ENCODE data around the gene KATNB1. TPM values are rescaled to one million over a fixed set of nuclear protein-coding genes. Genes with fewer than 3 reads are reported as not detected.

Gene KATNB1
- total and polyA plus RNA-seq, 2 of the 8 experiments (the other 6 are each of a cell fraction or from before 2014, with no cell fraction given): 50.2 to 60.4 TPM

DNA sequence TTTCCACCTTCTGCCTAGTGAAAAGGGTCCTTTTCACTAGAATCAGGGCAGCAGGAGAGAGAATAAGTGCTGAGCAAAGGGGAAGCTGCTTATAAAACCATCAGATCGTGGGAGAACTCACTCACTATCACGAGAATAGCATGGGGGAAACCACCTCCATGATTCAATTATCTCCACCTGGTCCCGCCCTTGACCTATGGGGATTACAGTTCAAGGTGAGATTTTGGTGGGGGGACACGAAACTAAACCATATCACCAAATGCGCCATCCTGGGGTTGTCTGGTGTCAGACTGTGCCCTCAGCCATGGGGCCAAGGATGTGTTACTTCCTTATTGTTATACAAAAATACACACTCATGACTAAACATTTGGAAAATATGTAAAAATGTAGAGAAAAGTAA lies 10.4 kb upstream of the KATNB1 start:
- no peak overlapping the region for H3K18ac ChIP-seq (ENCODE audit: extremely low read depth, low read length)
- POLR2A ChIA-PET (ENCODE audit: partially characterized antibody): interaction anchor here (1.7 to 3.2 kb wide), 2 partner anchors 10 to 17 kb away, joined by 3 to 22 read pairs; partner anchors contain the start of gene KATNB1
- CTCF ChIA-PET (ENCODE audit: partially characterized antibody): interaction anchor here (0.6 to 6.6 kb wide), 9 partner anchors 13 to 383 kb away, joined by 3 to 48 read pairs (median 3); no protein-coding TSS in a partner anchor
- TF ChIP-seq EGR1 (IDR thresholded peaks at IDR 0.05; ENCODE audit: borderline replicate concordance, low read depth, low read length) (no peak), FOSL1 (IDR thresholded peaks at IDR 0.05; ENCODE audit: insufficient read depth, low read depth, low read length) (no peak), GABPA (IDR thresholded peaks at IDR 0.05; ENCODE audit: borderline replicate concordance, insufficient read depth, low read length) (no peak), POU5F1 (IDR thresholded peaks at IDR 0.05; ENCODE audit: low read depth, low read length) (no peak), CBX5 (IDR thresholded peaks at IDR 0.05; ENCODE audit: low read depth, low read length) (no peak), POLR2AphosphoS5 (IDR thresholded peaks at IDR 0.05; ENCODE audit: low read depth, low read length) (no peak), MAFK (IDR thresholded peaks at IDR 0.05; ENCODE audit: low read depth, low read length) (no peak), ASH2L (IDR thresholded peaks at IDR 0.05; ENCODE audit: low read length) (no peak), SRF (IDR thresholded peaks at IDR 0.05; ENCODE audit: low read depth, low read length) (no peak), KDM5A (IDR thresholded peaks at IDR 0.05; ENCODE audit: low read length) (no peak), SUZ12 (IDR thresholded peaks at IDR 0.05; ENCODE audit: low read length) (no peak), KDM4A (IDR thresholded peaks at IDR 0.05; ENCODE audit: low read depth, low read length, severe bottlenecking) (no peak), YY1 (IDR thresholded peaks at IDR 0.05; ENCODE audit: low read depth, low read length) (no peak), CEBPB (IDR thresholded peaks at IDR 0.05; ENCODE audit: low read depth, low read length) (no peak)

More for the DNA sequence above, 10.4 kb upstream of the KATNB1 start:
- no peak overlapping the region for H2AK5ac ChIP-seq (ENCODE audit: low read depth, low read length)
- no peaks in the 10 kb centered on the region for H3K9me3 ChIP-seq (ENCODE audit: insufficient read depth in 2 of 2, low read depth in 1 of 2, low read length in 1 of 2)
- H3K36me3 ChIP-seq (ENCODE audit: control insufficient read depth in 2 of 4, insufficient read depth in 4 of 4, low read length in 3 of 4): no peaks in the 10 kb centered on the region
- no peaks in the 10 kb centered on the region for H3K79me1 ChIP-seq (ENCODE audit: low read depth, low read length)
- H2AFZ ChIP-seq (ENCODE audit: low read length): no peak overlapping the region
- H3K56ac ChIP-seq (replicated peaks; ENCODE audit: insufficient read length, low read depth, low read length): no peak overlapping the region
- H2BK20ac ChIP-seq (ENCODE audit: low read length): no peak overlapping the region
- no peak overlapping the region for H3K4me3 ChIP-seq (ENCODE audit: extremely low read depth in 1 of 4, insufficient read depth in 2 of 4, low read depth in 3 of 4, low read length in 4 of 4)
- no peaks in the 10 kb centered on the region for H3K79me2 ChIP-seq (ENCODE audit: control insufficient read depth in 1 of 2, insufficient read depth in 2 of 2, low read length in 2 of 2)
- DNase-seq (ENCODE audit: low read depth in 1 of 2, low spot score in 2 of 2): no peak
- H3K23me2 ChIP-seq (ENCODE audit: low read depth, low read length): peaks cover 15% of the 10 kb centered on the region; the same call in 1 of the 2 replicates
- no peak overlapping the region for H3K4me2 ChIP-seq (ENCODE audit: insufficient read depth in 1 of 2, low read depth in 2 of 2, low read length in 2 of 2)
- 82% methylated on average over 5 of the region's 5 CpGs; no CpG with 5 or more reads in 1 of the 2 experiments for WGBS, 2 experiments (ENCODE audit: extremely low coverage in 1 of 2, insufficient coverage in 1 of 2, insufficient read length in 1 of 2, insufficient replicate concordance in 2 of 2, low coverage in 1 of 2, low lambda C conversion rate in 2 of 2, missing lambda C conversion rate in 1 of 2)
- no peaks in the 10 kb centered on the region; a peak in 1 of 7 replicates for H3K27me3 ChIP-seq (replicated peaks in 1 of 4; ENCODE audit: control insufficient read depth in 3 of 4, extremely low read depth in 1 of 4, insufficient read depth in 3 of 4, low read length in 3 of 4)
- no peak overlapping the region for H4K5ac ChIP-seq (ENCODE audit: insufficient read length, low read depth, low read length)
- H3K14ac ChIP-seq (ENCODE audit: insufficient read length): no peak overlapping the region
- H3K4ac ChIP-seq (replicated peaks; ENCODE audit: insufficient read length, low read depth, low read length): no peak overlapping the region
- no peak overlapping the region for H3K23ac ChIP-seq (ENCODE audit: insufficient read length)
- H3K27ac ChIP-seq (ENCODE audit: low read depth, low read length): no peak overlapping the region
- H2BK12ac ChIP-seq (ENCODE audit: low read depth, low read length): no peak overlapping the region
- no peak overlapping the region for H4K91ac ChIP-seq (replicated peaks; ENCODE audit: insufficient read length, low read length)
- H2BK5ac ChIP-seq (ENCODE audit: low read depth, low read length): no peak overlapping the region
- no peak overlapping the region for H2BK120ac ChIP-seq (replicated peaks; ENCODE audit: low read depth, low read length)
- H4K20me1 ChIP-seq (replicated peaks in 1 of 2; ENCODE audit: control insufficient read depth in 1 of 2, insufficient read depth in 2 of 2, low read length in 2 of 2): peaks cover 0 to 3% of the 10 kb centered on the region in 2 experiments
- no peak overlapping the region for H4K8ac ChIP-seq (ENCODE audit: extremely low read depth, insufficient read depth, low read length)
- H3K9ac ChIP-seq (replicated peaks in 1 of 4; ENCODE audit: extremely low read depth in 1 of 4, low read depth in 3 of 4, low read length in 3 of 4): no peak overlapping the region
- H2BK15ac ChIP-seq (ENCODE audit: low read length): no peak overlapping the region
- FAIRE-seq: no peak
- no peaks in the 10 kb centered on the region for H3K4me1 ChIP-seq (replicated peaks in 1 of 4; ENCODE audit: control insufficient read depth in 3 of 4, insufficient read depth in 4 of 4, low read length in 3 of 4)

Data from H1 (cell line).